Erythroblast (primary cell): ENCODE results near the gene MSH3.

Experiments used
- GATA1 ChIP-seq: IDR thresholded peaks from 2 replicates; pipeline ENCODE4 v1.6.1; 2011; ENCODE audit warnings: low read depth, mild to moderate bottlenecking, control low read depth, low read length, moderate library complexity
- POLR2A ChIP-seq: IDR thresholded peaks from 2 replicates; pipeline ENCODE4 v1.6.1; 2011; ENCODE audit warnings: mild to moderate bottlenecking, low read length

DNA sequence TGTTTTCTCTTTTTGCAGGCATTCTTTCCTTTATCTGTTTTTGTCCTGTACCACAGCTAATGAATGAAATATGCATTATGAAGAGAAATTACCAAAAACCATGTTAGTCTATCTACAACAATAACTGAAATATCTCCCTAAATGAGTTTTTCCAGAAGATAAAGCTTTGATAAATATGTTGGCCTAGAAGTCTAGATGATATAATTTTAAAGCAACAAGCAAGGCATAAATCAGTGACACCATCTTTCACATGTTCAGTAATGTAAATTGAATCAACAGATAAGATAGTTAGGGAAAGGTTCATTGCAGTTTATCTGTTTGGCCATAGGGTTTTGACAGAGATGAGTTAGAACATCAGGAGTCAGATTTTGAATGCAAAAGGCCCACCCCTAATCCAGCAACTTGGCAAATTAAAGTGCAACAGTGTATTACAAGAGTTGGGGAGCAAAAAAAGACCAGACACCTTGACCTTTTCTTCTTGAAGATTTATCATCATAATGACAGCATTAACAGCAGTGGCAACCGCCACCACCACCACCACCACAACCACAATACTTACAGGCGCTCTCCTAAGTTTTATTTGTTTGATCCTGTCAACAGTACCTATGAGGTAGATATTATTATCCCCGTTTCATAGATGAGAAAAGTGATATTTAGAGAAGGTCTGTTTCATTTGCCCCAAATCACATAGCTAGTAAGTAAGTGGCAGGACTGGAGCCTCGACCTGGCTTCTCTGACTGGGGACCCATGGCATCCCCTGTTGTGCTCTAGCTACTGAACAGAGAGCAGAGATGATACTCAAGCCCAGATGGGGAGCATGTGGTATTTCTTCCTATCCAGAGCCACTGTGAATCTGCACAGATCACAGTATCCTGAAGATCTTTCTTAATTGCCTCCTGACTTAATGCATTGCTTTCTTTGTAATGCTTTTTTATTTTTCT is 123.2 kb downstream of the MSH3 start:
- no peak for TF ChIP-seq POLR2A
- TF ChIP-seq GATA1 = no peak
